ENCODE results near the gene ADCY2.

ADCY2 gene

DNA sequence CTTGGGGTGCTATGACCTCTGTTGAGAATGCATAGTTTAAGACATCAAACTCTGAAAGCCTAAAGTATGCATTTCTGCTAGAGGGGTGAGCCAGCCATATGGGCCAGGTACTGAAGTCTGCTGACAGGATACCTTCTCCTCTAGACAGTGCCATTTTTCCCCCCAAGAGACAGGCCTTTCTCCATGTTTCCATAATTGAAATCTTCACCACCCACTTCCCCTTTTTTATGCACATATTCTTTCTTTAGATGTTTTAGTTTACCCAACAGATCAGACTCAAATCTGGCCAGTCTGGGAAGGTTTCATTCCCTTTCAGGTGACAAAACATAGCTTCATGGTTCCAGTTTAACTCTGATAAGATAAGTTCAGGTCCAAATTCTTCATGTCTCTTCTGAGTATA, 212.8 kb downstream of the ADCY2 start:
- DNase-seq, result no peak

DNA sequence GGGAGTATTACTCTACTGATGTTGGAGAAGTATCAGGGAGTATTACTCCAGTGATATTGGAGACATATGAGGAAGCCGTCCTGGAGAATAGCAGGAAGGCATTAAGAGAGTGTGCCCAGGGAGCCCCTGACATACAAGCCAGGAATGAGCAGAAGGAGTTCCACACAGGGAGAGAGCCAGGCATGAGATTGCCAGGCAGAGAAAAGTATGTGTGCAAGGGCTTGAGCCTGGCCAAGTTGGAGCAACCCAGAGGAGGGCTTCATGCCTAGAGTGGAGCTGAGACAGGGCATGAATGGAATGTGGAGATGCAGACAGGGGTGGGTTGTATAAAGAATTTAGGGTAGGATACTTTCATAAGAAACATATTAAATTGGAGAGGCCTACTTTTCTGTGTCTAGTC, 213.8 kb downstream of the ADCY2 start:
- no peak for DNase-seq

DNA sequence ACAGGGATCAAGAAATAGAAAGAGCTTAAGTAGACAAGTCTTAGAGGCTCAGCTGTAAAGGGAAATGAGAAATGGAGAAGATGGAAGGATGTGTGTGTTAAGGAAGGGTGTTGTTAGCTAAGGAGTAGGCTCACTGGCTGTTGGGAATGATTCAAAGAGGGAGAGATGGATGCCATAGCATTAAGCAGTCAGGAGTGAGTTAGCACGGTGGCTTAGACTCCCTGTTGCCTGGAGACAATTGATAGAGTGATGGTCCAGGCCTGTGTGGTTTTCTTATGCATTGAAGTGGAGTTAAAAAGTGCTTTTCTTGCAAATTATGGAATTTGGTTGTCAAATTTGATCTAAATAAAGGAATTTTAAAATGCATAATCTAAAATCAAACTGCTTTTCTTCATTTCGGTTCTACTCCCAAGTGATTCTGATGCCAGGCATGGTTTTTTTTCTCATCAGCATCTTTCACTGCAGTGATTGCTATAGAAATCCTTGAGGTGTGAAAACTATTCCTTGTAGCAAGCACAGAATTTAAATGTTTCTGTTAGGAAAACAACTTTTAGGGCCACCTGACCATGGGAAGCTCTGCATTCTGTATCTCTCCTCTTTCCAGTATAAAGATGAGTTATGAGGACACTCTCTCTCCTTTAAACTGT, 214.7 kb downstream of the ADCY2 start:
- no peak for DNase-seq

DNA sequence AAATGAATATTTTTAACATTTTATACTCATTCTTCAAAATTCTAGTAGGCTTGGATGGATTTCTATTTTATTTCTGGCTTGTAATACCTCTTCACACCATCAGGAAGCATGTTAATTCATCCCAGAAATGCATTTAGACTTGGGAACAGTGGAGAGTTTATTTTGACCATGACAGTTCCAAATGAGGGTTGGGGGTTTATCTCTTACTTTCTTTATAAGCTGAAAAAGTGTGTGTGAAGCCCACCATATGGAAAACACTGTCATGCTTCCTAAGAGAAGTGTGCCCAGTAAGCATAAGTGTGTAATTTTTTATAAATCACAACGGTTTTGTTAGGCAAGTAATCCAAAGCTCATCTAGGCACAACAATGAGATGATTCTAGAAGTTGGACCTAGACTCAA, 215.6 kb downstream of the ADCY2 start:
- DNase-seq, result no peak

DNA sequence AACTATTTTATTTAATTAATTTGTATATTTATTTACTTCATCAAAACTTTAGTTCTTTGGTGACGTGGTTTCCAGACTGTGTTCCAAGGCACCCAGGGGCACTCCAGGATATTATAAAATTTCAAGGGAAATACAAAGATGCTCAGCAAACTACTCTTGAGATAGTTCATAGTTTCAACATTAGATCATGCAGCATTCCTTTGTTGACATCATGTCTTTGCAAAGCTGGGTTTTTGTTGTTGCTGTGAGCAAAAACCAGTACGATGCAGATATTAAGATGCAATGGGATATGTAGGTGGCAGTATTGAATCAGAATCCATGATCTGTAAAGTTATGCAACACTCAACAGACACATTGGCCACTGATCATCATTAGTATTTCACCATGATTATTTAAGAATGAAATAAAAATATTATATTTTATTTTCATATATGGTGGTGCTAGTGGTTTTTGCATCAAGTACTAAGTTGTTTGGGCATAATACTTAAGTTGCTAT, 219.7 kb downstream of the ADCY2 start:
- no peak for DNase-seq

DNA sequence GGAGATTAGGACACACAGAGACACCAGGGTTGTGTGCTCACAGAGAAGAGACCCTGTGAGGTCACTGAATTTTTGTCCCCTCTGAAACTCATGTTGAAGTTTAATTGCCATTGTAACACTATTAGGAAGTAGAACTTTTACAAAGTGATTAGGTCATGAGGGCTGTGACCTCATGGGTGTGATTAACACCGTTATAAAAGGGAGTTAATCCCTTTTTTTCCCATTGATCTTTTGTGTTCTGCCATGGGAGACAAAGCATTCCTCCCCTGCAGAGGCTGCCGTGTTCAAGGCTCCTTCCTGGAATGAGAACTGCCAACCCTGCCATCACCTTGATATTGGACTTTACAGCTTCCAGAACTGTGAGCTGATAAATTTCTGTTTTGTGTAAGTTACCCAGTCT, 221.0 kb downstream of the ADCY2 start:
- no peak for DNase-seq

DNA sequence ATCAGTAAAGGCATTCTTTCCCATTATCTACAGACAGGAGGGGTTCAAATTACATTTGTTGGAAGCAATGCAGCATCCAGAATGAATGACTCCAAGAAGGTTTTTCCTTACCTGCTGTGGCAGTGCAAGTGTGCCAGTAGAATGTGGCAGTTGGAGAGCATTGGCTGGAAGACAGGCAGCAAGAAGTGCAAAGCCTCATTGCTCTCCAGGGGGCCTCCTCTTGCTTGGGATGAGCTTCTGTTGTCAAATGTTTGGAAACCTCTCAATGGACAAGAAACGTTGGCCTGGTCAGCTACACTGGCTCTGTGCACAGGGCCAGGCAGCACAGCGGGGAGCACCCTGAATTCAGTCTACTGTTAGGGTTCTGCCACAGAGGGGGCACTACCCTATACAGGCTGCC, 226.6 kb downstream of the ADCY2 start:
- DNase-seq, result no peak

DNA sequence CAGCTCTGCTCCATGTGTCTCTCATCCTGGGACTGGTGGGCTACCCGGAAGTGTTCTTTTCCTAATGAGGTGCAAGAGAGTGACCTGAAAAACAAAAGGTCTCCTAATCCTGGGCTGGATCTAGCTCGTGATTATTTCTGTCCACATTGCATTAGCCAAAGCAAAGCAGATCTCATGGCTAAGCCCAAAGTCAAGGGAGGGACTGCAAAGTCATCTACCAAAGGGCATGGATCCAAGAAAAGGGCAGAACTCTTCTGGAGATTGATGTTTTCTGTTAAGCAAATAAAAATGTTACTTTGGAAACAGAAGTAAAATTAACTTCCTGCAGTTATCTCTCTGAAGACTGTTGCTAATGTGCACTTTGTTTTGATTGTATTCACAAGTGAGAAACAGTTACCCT, 229.8 kb downstream of the ADCY2 start:
- no peak for DNase-seq

DNA sequence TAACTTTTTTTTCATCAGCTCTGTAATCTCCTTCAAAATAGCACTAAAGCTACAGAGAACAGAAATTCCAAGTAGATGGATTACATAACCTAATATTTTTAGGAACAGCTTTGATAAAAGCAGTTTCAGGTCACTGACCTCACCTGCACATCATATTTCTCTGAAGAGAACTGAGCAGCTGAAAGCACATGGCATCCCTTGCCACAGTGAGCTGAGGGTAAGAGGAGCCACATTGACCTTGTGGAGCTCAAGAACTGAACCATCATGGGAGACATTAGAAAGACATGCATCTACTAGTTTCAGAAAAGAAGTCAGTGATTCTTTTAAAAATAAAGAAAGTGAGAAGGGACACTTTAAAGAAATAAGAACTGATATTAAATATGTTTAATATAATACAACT, 232.3 kb downstream of the ADCY2 start:
- DNase-seq, result no peak

DNA sequence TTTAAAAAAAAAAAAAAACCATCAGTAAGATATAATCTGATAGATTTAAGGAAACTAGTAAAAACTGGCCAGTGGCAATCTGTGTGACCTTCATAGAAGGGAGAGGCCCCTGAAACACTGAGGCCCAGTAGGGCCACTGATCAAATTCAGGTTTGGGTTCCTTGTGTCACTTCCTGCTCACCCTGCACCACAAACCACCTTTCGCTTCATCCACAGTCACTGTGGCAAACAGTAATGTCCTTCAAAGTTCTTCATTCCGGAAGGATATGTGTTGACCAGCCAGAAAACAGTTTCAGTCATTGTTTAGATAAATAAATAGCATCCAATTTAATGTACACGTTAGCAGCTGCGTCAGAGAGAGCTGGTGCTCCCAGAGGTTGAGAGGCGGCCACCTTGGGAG, 232.9 kb downstream of the ADCY2 start:
- no peak for DNase-seq

DNA sequence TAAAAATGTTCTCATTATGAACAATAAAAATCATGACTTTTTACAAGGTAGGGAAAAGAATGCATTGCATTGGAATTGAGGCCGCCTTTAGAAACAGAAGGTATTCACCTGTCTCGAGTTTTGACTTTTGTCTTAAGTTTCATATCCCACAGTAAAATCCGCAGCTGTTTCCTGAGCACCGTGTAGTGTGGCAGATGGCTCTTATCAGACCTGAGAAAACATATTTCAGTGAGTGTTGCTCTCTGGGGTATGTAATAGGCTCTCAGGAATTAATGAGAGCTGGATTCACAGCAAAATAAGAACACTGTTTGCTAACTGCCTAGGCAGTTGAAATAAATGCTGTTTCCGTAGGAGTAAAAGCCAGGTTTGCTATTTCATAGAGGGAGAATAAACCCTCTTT, 233.6 kb downstream of the ADCY2 start:
- no peak for DNase-seq

DNA sequence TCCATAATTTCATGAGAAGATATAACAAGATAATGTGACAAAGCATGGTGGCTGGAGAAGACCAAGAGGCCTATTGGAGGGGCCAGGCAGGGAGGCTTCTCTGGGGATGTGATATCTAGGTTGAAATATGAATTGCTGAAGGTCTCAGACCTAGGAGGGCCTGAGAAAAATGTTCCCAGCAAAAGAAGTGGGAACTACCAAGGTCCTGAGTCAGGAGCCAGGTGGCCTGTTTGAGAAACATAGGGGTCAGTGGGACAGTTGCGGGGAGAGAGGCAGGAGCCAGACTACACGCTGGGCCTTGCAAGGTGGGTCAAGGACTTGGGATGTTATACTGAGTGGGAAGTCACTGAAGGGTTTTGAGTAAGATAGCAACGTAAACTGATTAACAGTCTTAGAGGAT, 238.9 kb downstream of the ADCY2 start:
- DNase-seq, result no peak

DNA sequence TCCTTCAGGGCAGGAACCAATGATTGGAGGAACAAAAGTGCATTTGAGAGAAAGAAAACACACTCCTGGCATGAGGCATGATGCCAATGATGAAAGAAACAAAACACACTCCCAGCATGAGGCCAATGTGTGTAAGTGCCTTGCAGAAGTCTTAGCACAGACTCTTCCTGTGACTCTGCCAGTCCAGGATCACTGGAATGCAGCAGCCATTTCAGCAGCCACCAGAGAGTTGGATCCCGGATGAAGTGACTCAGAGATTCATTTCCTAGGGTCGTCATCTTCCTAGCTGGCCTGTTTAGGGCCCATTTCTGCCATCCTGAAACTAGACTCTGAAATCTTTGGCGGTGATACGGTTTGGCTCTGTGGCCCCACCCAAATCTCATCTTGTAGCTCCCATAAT, 242.5 kb downstream of the ADCY2 start:
- no peak for DNase-seq

DNA sequence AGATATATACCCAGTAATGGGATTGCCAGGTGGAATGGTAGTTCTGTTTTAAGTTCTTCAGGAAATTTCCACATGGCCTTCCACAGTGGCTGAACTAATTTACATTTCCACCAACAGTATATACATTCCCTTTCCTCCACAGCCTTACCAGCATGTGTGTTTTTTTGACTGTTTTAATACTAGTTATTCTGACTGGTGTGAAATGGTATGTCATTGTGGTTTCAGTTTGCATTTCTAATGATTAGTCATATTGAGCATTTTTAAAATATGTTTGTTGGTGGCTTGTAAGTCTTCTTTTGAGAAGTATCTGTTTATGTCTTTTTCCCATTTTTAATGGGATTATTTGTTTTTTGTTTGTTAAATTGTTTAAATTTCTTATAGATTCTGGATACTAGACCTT, 246.1 kb downstream of the ADCY2 start:
- no peak for DNase-seq

DNA sequence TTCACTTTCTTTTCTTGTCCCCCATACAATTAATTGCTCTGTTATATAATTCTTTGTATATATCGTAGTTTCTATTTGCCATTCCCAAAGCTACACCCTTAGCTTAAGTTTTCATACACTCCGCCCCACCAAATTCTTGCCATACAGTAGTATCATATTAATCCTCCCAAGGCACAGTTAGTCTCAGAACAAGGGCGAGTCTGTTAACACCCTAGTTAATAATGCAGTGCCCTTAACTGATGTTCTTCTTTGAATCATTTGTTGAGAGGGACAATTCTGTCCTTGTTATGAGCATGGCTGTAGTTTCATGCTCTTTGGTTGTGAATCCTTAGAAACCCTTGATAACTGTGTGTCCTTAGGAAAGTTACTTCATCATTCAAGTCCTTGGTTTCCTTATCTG, 248.8 kb downstream of the ADCY2 start:
- DNase-seq, result no peak

DNA sequence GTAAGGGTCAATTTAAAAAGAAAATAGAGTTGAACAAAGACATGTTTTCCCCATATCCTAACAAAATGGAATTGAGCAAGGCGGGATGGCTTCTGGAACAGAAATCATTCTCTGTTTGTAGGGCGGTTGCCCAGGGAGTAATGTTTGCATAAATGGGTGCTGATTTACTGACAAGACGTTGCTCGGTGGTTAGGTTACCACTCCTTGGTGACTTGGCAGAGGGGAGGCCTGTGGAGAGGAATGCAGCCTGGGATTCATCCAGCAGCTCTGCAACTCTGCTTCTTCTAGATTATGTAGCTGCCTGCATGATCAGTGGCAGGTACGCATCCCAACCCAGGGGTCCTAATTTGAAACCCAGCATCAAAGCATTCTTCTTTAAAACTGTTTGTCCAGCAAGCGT, 254.8 kb downstream of the ADCY2 start:
- DNase-seq, result no peak

DNA sequence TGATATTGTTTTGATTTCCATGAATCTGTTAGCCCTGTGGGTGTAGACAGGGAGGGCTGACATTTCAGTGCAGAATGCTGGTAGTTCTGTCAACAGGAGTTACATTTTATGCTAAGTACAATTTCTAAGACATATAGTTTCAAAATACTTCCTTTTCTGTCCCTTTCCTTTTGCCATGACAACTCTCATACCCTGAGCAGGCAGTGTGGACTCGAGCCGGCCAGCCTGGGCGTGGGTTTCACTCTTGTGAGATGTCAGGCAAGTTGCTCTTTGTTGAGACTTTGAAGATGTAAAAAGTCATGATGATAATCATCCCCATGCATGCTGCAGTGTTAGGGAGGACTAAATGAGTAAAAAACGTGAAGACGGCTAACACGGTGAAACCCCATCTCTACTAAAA, 257.1 kb downstream of the ADCY2 start:
- DNase-seq, result no peak

DNA sequence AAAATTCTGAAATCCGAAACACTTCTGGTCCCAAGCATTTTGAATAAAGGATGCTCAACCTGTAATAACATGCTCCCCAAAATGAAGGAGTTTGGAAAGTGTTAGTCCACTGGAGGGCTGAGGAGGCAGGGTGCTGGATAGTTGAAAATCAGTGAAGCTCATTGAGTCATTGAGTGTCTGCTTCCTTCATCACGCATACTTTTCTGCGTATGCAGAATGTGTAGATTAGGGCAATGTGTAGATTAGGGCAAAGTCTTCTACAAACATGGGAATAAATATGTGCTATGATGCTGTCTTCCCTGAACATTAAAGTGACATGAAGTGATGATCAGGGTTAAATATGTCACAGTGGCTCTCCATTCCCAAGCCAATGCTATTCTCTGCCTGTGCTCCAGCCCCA, 261.2 kb downstream of the ADCY2 start:
- no peak for DNase-seq

DNA sequence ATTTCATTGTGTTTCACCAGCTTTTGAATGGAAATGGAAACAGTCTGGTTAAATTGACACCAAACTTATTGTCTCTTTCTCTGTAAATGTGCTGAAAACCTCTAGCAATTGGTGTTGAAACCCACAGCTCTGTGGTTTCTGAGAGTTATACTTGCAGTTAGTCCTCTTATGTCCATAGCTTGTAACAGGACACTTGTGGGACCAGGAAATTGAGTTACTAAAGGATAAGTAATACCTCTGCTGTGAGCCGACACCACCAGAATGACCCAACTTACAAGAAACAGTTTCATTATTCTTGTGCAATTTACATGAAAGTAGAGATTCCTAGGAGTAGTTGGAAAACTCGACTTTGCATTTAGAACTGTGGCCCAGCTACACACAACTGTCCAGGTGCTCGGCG, 263.5 kb downstream of the ADCY2 start:
- no peak for DNase-seq

DNA sequence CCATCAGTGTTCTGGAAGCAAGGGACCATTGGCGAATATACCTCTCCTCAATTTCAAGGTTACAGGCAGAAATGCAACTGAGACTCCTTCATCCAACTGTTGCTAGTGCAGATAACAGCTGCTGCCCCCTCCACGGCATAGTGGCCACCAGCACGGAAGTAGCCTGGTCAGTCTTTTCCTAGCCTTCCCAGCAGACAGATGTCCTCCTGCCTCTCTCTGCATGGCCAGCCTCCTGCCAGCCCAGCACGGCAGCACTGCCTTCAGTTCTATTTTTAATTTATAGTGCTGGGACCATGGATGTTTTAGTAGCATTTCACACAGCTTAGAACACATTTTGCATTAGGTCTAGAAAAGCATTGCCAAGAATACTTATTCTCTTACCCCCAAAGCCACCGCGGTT, 266.4 kb downstream of the ADCY2 start:
- DNase-seq, result no peak

DNA sequence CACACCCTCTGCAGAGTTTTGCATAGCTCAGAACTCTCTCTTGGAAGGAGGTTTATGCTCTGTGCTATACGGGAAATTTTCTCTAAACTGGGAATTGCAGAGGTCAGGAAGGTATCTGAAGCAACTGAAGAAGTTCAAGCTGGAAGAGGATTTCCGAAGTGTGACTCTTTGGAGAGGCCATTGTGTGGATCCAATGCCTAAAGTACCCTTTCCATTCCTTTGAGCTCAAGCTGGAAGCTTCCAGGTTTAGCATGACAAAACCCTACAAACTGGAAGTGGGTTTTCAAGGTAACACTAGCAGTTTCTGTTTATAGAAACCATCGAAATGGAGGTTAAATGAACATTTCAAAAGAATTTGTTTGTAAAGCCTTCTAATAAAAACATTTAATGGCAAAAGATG, 267.9 kb downstream of the ADCY2 start:
- no peak for DNase-seq

DNA sequence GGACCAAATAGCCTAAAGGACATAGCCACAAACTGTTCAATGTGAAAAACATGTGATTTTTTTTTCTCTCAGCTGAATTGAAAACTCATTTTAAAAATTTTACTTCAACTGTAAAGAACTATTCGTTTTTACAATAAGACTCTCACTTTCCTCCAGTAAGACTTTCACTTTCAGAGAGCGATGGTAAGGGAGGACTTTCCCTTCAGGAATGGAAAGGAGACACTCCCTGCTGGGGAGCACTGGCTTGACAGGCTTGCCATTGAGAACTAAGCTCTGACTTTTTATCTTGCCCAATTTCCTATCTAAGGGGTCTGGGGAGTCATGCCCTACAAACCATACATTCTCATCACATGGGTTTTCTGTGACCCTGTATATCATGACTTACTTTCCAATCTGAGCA, 268.3 kb downstream of the ADCY2 start:
- no peak for DNase-seq

DNA sequence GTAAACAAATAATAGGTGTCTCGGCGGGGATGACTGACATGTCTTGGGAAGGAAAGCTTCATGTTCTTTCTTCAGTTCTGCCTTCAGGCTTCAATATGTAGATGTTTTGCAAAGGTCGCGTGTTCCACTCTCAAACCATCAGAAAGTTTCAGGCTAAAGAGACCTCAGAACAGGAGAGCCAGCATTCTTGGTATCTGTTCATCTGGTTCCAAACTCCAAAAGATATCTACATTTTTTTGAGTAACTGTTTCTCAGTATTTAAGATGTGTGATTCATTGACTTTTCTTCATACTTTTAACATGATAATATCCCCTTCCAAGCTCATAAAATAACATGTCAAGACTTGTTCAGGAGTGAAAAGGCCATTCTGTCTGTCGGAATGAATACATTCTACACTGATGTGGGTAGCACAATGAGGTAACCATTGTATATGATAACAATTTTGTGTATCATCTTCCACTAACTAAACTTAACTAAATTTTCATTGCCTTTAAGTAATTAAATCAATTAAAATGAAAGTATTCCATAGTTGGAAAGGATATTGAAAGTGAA, 271.4 kb downstream of the ADCY2 start:
- no peak for DNase-seq

DNA sequence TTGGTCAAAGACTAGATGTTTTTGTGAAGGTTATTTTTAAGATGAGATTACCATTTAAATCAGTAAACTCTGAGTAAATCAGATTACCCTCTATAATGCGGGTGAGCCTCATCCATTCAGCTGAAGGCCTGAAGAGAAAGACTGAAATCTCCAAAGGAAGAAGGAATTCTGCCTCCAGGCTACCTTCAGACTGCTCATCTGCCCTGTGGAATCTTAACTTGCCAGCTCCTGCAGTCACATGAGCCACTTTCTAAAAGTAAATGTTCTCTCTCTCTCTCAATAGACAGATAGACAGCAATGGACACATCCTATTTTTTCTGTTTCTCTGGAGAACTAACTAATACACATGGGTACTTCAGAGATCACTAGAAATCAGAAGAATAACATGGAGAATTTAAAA, 272.2 kb downstream of the ADCY2 start:
- no peak for DNase-seq

DNA sequence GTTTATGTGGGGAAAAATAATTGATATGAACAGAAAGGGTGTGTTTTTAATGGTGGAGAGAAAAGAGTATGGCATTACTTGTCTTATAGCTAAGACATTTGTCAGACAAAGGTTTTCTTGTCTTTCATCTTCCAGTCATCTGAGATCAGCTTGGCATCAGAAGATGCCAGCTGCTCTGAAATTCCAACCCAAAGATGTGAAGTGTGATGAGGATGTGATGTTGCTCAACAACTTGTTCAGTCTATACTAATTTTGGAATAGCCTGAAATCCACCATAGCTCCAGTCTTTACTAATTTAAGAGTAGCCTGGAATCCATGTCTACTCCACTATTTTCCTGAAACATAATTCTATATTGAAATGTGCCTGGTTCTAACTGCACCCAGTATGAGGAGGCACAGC, 272.7 kb downstream of the ADCY2 start:
- DNase-seq, result no peak
